ENCODE results near the gene GTF3C1. TPM values are rescaled to one million over a fixed set of nuclear protein-coding genes. Genes with fewer than 3 reads are reported as not detected.

GTF3C1 gene
- total and polyA plus RNA-seq, 10 donors, result 28.8 to 68.6 (median 57.1) TPM

- DNase-seq, result peak; percentile 34
Observed at GRCh38 chr16:27431773-27432532, 117.8 kb downstream of the GTF3C1 start.

DNA sequence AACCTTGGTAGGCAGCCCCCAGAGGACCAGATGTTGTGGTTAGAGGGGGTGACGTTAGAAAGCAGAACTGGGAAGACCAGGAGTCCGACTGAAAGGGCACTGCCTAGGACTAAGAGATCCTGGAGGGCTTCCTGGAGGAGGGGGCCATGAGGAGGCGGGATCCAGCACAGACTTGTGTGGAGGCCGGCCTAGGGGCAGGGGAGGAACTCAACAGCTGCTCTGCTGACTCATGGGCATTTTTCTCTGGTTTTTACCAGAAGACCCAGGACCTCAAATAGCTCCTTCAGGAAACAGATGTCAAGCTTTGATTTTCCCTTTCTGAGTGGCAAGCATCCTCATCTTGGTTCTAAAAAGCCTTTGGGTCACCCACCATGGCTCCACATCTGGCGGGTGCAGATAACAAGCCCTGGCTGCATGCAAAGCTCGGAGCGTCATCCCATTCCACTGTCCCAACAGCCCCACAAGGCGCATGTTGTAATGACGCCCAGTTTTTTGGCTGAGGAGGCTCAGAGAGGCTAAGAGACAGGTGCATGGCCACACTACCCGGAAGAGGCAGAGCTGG is 118.7 kb downstream of the GTF3C1 start:
- intact Hi-C loops (cut with DNase I; ENCODE audit: low total_unique reads), result no loop called here

More at GRCh38 chr16:27431773-27432532, 117.8 kb downstream of the GTF3C1 start:
- Histone ChIP-seq H3K27me3 (replicated peaks in 1 of 7) (peaks cover 0 to 32% (median 0%) of the 10 kb centered on the region in 7 donors), H3K36me3 (peaks cover 0 to 49% (median 3%) of the 10 kb centered on the region in 6 donors), H3K4me3 (no peak overlapping the region), H3K4me1 (peaks cover 1 to 68% (median 40%) of the 10 kb centered on the region in 6 donors), H3K27ac (peak overlapping the region in 1 of 8 donors; percentile 6), H3K9me3 (no peaks in the 10 kb centered on the region)
- 81 to 86% (median 81%) methylated on average over 13 to 15 of the region's 15 CpGs for WGBS, 5 donors
- TF ChIP-seq, protein P1, sequence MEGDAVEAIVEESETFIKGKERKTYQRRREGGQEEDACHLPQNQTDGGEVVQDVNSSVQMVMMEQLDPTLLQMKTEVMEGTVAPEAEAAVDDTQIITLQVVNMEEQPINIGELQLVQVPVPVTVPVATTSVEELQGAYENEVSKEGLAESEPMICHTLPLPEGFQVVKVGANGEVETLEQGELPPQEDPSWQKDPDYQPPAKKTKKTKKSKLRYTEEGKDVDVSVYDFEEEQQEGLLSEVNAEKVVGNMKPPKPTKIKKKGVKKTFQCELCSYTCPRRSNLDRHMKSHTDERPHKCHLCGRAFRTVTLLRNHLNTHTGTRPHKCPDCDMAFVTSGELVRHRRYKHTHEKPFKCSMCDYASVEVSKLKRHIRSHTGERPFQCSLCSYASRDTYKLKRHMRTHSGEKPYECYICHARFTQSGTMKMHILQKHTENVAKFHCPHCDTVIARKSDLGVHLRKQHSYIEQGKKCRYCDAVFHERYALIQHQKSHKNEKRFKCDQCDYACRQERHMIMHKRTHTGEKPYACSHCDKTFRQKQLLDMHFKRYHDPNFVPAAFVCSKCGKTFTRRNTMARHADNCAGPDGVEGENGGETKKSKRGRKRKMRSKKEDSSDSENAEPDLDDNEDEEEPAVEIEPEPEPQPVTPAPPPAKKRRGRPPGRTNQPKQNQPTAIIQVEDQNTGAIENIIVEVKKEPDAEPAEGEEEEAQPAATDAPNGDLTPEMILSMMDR (IDR thresholded peaks at IDR 0.05 in 8 of 11, conservative IDR thresholded peaks at IDR 0.05 in 3 of 11), result no peak
- TF ChIP-seq POLR2A (IDR thresholded peaks at IDR 0.05), result no peak
- TF ChIP-seq POLR2AphosphoS5 (IDR thresholded peaks at IDR 0.05), result no peak
- intact Hi-C loops (cut with DNase I; ENCODE audit: low total_unique reads), result no loop called here

DNA sequence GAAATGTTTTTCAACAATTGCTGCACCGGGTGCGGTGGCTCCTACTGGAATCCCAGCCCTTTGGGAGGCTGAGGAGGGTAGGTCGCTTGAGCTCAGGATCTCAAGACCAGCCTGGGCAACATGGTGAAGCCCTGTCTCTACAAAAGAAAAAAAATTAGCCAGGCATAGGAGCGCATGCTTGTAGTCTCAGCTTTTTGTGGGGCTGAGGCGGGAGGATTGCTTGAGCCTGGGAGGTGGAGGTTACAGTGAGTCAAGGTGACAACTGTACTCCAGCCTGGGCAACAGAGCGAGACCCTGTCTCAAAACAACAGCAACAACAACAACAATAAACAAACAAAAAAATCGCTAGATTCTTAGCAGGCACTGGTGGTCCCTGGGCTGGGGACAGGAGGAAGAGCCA is 119.2 kb downstream of the GTF3C1 start:
- TF ChIP-seq POLR2AphosphoS5 (IDR thresholded peaks at IDR 0.05) (no peak), POLR2A (IDR thresholded peaks at IDR 0.05) (no peak)
- TF ChIP-seq, protein P1 (IDR thresholded peaks at IDR 0.05 in 8 of 11, conservative IDR thresholded peaks at IDR 0.05 in 3 of 11), result no peak
- 74 to 88% (median 80%) methylated on average over 7 of the region's 7 CpGs for WGBS, 5 donors
- intact Hi-C loops (cut with DNase I; ENCODE audit: low total_unique reads), result no loop called here
- Histone ChIP-seq H3K27me3 (replicated peaks in 1 of 7) (peaks cover 0 to 32% (median 0%) of the 10 kb centered on the region in 7 donors), H3K36me3 (peaks cover 0 to 36% (median 3%) of the 10 kb centered on the region in 6 donors), H3K27ac (no peak overlapping the region), H3K4me1 (peaks cover 9 to 83% (median 51%) of the 10 kb centered on the region in 6 donors), H3K4me3 (no peak overlapping the region), H3K9me3 (no peaks in the 10 kb centered on the region)
- DNase-seq, result no peak

More for the DNA sequence above, 118.7 kb downstream of the GTF3C1 start:
- Histone ChIP-seq H3K9me3 (no peaks in the 10 kb centered on the region), H3K36me3 (peaks cover 0 to 41% (median 3%) of the 10 kb centered on the region in 6 donors), H3K27ac (no peak overlapping the region), H3K27me3 (replicated peaks in 1 of 7) (peaks cover 0 to 32% (median 0%) of the 10 kb centered on the region in 7 donors), H3K4me1 (peaks cover 8 to 78% (median 50%) of the 10 kb centered on the region in 6 donors), H3K4me3 (no peak overlapping the region)
- peak; percentile 71 for DNase-seq
- WGBS, 5 donors, result 28 to 46% (median 30%) methylated on average over 6 to 10 of the region's 10 CpGs
- TF ChIP-seq POLR2A (IDR thresholded peaks at IDR 0.05), result no peak
- TF ChIP-seq POLR2AphosphoS5 (IDR thresholded peaks at IDR 0.05), result peak in 1 of 3 donors; percentile 14
- TF ChIP-seq, protein P1 (IDR thresholded peaks at IDR 0.05 in 8 of 11, conservative IDR thresholded peaks at IDR 0.05 in 3 of 11), result no peak

DNA sequence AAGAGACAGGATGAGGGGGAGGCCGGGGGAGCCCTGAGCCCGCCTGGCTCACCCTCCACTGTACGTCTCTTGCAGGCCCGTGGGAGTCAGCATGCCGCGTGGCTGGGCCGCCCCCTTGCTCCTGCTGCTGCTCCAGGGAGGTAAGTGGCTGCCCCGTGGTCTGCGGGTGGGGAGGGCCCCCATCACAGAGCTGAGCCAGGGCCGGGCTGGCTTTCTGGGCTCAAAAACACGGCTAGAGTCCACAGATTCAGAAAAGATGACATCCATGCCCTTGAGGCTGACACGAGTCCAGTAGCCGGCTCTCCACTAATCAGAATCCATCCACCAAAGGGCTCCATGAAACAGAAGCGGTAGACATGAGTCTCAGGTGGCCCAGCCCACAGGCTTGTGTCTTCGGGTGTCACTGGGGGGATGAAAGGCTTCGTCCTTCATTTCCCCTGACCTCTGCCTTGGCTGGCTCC is 119.7 kb downstream of the GTF3C1 start:
- intact Hi-C loops (cut with DNase I; ENCODE audit: low total_unique reads), result no loop called here
- H3K36me3 ChIP-seq, result peaks cover 0 to 34% (median 3%) of the 10 kb centered on the region in 6 donors
- peaks cover 0 to 32% (median 0%) of the 10 kb centered on the region in 7 donors for H3K27me3 ChIP-seq (replicated peaks in 1 of 7)
- no peak overlapping the region for H3K27ac ChIP-seq
- H3K4me3 ChIP-seq, result no peak overlapping the region
- TF ChIP-seq, protein P1 (IDR thresholded peaks at IDR 0.05 in 8 of 11, conservative IDR thresholded peaks at IDR 0.05 in 3 of 11), result no peak
- no peak for TF ChIP-seq POLR2AphosphoS5 (IDR thresholded peaks at IDR 0.05)
- no peak for TF ChIP-seq POLR2A (IDR thresholded peaks at IDR 0.05)
- H3K9me3 ChIP-seq, result no peaks in the 10 kb centered on the region
- 51 to 69% (median 58%) methylated on average over 13 to 16 of the region's 16 CpGs for WGBS, 5 donors
- peaks cover 9 to 88% (median 51%) of the 10 kb centered on the region in 6 donors for H3K4me1 ChIP-seq
- peak; percentile 75 for DNase-seq
